Trophoblast cell (in vitro differentiated cells and primary cell): ENCODE results near the gene STXBP2.

Source experiments
- DNase-seq, 2 donors: peaks; one replicate each; pipeline ENCODE4 v3.0.0-alpha.2; 2016
- H2AFZ ChIP-seq: 2 replicates; pipeline ENCODE4 v1.6.1; 2013; ENCODE audit warnings: low read length, moderate library complexity, mild to moderate bottlenecking; ENCODE audit not compliant: insufficient read depth, poor library complexity
- H2AK5ac ChIP-seq: 2 replicates; pipeline ENCODE4 v1.6.1; 2013; ENCODE audit warnings: mild to moderate bottlenecking, low read length
- H2BK120ac ChIP-seq: 2 replicates; pipeline ENCODE4 v1.6.1; 2013; ENCODE audit warnings: low read length, mild to moderate bottlenecking, moderate library complexity; ENCODE audit not compliant: insufficient read depth, poor library complexity
- H2BK12ac ChIP-seq: 2 replicates; pipeline ENCODE4 v1.6.1; 2013; ENCODE audit warnings: mild to moderate bottlenecking, low read length, moderate library complexity
- H2BK5ac ChIP-seq: 2 replicates; pipeline ENCODE4 v1.6.1; 2013; ENCODE audit warnings: low read length, low read depth, moderate library complexity, mild to moderate bottlenecking; ENCODE audit not compliant: poor library complexity
- H3K14ac ChIP-seq: 2 replicates; pipeline ENCODE4 v1.6.1; 2013; ENCODE audit warnings: mild to moderate bottlenecking, low read length
- H3K18ac ChIP-seq: 2 replicates; pipeline ENCODE4 v1.6.1; 2013; ENCODE audit warnings: mild to moderate bottlenecking, low read length
- H3K23ac ChIP-seq: 2 replicates; pipeline ENCODE4 v1.6.1; 2013; ENCODE audit warnings: low read length
- H3K27ac ChIP-seq: 2 replicates; pipeline ENCODE4 v1.5.1; 2013; ENCODE audit warnings: low read depth, mild to moderate bottlenecking, inconsistent platforms, low read length, moderate library complexity
- H3K27me3 ChIP-seq: 2 replicates; pipeline ENCODE4 v1.6.1; 2013; ENCODE audit warnings: inconsistent platforms, mild to moderate bottlenecking, low read length, moderate library complexity; ENCODE audit not compliant: insufficient read depth
- H3K36me3 ChIP-seq, 2 experiments: 1 replicate in 1 of 2; 2 replicates in 1 of 2; pipeline ENCODE4 v1.6.1; 2013; ENCODE audit warnings: low read length in 2 of 2, mild to moderate bottlenecking in 2 of 2, moderate library complexity in 1 of 2; ENCODE audit not compliant: insufficient read depth in 2 of 2, control insufficient read depth in 1 of 2
- H3K4ac ChIP-seq: 2 replicates; pipeline ENCODE4 v1.6.1; 2013; ENCODE audit warnings: low read depth, mild to moderate bottlenecking, low read length, moderate library complexity
- H3K4me1 ChIP-seq, 2 experiments: 1 replicate in 1 of 2; 2 replicates in 1 of 2; pipeline ENCODE4 v1.6.1; 2013; ENCODE audit warnings: low read length in 2 of 2, mild to moderate bottlenecking in 2 of 2, moderate library complexity in 1 of 2; ENCODE audit not compliant: insufficient read depth in 2 of 2, control insufficient read depth in 1 of 2
- H3K4me2 ChIP-seq: 2 replicates; pipeline ENCODE4 v1.6.1; 2013; ENCODE audit warnings: inconsistent platforms, mild to moderate bottlenecking, low read length, moderate library complexity
- H3K4me3 ChIP-seq: 2 replicates; pipeline ENCODE4 v1.5.1; 2013; ENCODE audit warnings: mild to moderate bottlenecking, low read depth, low read length, inconsistent platforms
- H3K79me1 ChIP-seq: one replicate; pipeline ENCODE4 v1.6.1; 2013; ENCODE audit warnings: low read length
- H3K79me2 ChIP-seq: 2 replicates; pipeline ENCODE4 v1.6.1; 2013; ENCODE audit warnings: low read length, mild to moderate bottlenecking; ENCODE audit not compliant: control insufficient read depth, insufficient read depth, poor library complexity
- H3K9ac ChIP-seq: 2 replicates; pipeline ENCODE4 v1.6.1; 2013; ENCODE audit warnings: mild to moderate bottlenecking, low read length
- H3K9me3 ChIP-seq: 2 replicates; pipeline ENCODE4 v1.6.1; 2013; ENCODE audit warnings: low read depth, mild to moderate bottlenecking, control low read depth, inconsistent platforms, low read length; ENCODE audit not compliant: insufficient read depth
- H4K12ac ChIP-seq: 2 replicates; pipeline ENCODE4 v1.6.1; 2013; ENCODE audit warnings: low read depth, mild to moderate bottlenecking, low read length, moderate library complexity
- H4K8ac ChIP-seq: 2 replicates; pipeline ENCODE4 v1.6.1; 2013; ENCODE audit warnings: low read depth, mild to moderate bottlenecking, low read length, moderate library complexity
- H4K91ac ChIP-seq: one replicate; pipeline ENCODE4 v1.6.1; 2013; ENCODE audit warnings: low read depth, mild to moderate bottlenecking, low read length, moderate library complexity
- WGBS: extraction: QIAGEN DNeasy Blood & Tissue Kit; methylation state at CpG from one replicate; pipeline ENCODE4 v1.1.7; 2013; ENCODE audit warnings: missing lambda C conversion rate; ENCODE audit not compliant: insufficient read length, insufficient coverage; ENCODE audit errors: extremely low coverage; 5-methylcytosine and 5-hydroxymethylcytosine counted together

STXBP2 gene

GRCh38 chr19:7658219-7658686, 21.3 kb downstream of the STXBP2 start:
- Histone ChIP-seq H2BK120ac (no peak overlapping the region), H3K23ac (no peak overlapping the region), H3K9me3 (no peaks in the 10 kb centered on the region), H3K4me1 (no peaks in the 10 kb centered on the region), H3K27ac (no peak overlapping the region), H3K9ac (no peak overlapping the region), H2AK5ac (no peak overlapping the region), H4K8ac (no peak overlapping the region), H3K27me3 (no peaks in the 10 kb centered on the region), H3K4ac (no peak overlapping the region), H3K79me2 (no peaks in the 10 kb centered on the region), H3K79me1 (no peaks in the 10 kb centered on the region), H3K14ac (no peak overlapping the region), H2BK5ac (no peak overlapping the region), H2BK12ac (no peak overlapping the region), H2AFZ (no peak overlapping the region), H3K4me2 (no peak overlapping the region), H4K12ac (no peak overlapping the region), H3K4me3 (no peak overlapping the region), H3K18ac (no peak overlapping the region), H4K91ac (no peak overlapping the region), H3K36me3 (no peaks in the 10 kb centered on the region)
- DNase-seq = no peak
- no CpG with 5 or more reads among the region's 9 CpGs for WGBS

GRCh38 chr19:7661744-7662538, 25.0 kb downstream of the STXBP2 start:
- no peak overlapping the region for H2AFZ ChIP-seq
- H2BK12ac ChIP-seq = no peak overlapping the region
- H3K14ac ChIP-seq = no peak overlapping the region
- H3K4me2 ChIP-seq = no peak overlapping the region
- WGBS = no CpG with 5 or more reads among the region's 8 CpGs
- no peak overlapping the region for H3K4me3 ChIP-seq
- no peaks in the 10 kb centered on the region for H3K4me1 ChIP-seq
- no peak overlapping the region for H3K9ac ChIP-seq
- H3K4ac ChIP-seq = no peak overlapping the region
- H2BK5ac ChIP-seq = no peak overlapping the region
- H3K27me3 ChIP-seq = no peaks in the 10 kb centered on the region
- no peak overlapping the region for H3K18ac ChIP-seq
- no peak for DNase-seq
- no peak overlapping the region for H4K91ac ChIP-seq
- no peak overlapping the region for H4K12ac ChIP-seq
- H3K9me3 ChIP-seq = no peaks in the 10 kb centered on the region
- H3K27ac ChIP-seq = no peak overlapping the region
- H3K36me3 ChIP-seq = no peaks in the 10 kb centered on the region
- H2BK120ac ChIP-seq = no peak overlapping the region
- H3K79me1 ChIP-seq = no peaks in the 10 kb centered on the region
- no peaks in the 10 kb centered on the region for H3K79me2 ChIP-seq
- H4K8ac ChIP-seq = no peak overlapping the region
- H2AK5ac ChIP-seq = no peak overlapping the region
- H3K23ac ChIP-seq = no peak overlapping the region

DNA sequence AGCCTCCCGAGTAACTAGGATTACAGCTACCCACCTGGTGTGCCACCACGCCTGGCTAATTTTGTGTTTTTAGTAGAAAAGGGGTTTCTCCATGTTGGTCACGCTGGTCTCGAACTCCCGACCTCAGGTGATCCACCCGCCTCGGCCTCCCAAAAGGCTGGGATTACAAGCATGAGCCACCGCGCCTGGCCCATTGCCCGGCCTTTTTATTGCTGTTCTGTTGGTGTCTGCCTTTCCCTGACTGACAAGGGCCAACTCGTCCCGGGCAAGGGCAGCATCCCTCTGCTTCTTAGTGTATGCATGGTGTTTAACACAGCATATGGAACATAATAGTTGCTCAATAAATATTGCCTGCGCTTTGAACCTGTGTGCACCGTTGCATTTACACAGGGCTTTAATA, 25.7 kb downstream of the STXBP2 start:
- Histone ChIP-seq H3K4me1 (no peaks in the 10 kb centered on the region), H4K91ac (no peak overlapping the region), H3K18ac (no peak overlapping the region), H3K23ac (no peak overlapping the region), H3K4me2 (no peak overlapping the region), H4K12ac (no peak overlapping the region), H3K27ac (no peak overlapping the region), H3K27me3 (no peaks in the 10 kb centered on the region), H2BK12ac (no peak overlapping the region), H3K79me2 (no peaks in the 10 kb centered on the region), H3K79me1 (no peaks in the 10 kb centered on the region), H3K4ac (no peak overlapping the region), H2BK5ac (no peak overlapping the region), H2BK120ac (no peak overlapping the region), H4K8ac (no peak overlapping the region), H2AK5ac (no peak overlapping the region), H3K9me3 (no peaks in the 10 kb centered on the region), H3K9ac (no peak overlapping the region), H2AFZ (no peak overlapping the region), H3K4me3 (no peak overlapping the region), H3K14ac (no peak overlapping the region), H3K36me3 (no peaks in the 10 kb centered on the region)
- DNase-seq = no peak
- WGBS = no CpG with 5 or more reads among the region's 14 CpGs

DNA sequence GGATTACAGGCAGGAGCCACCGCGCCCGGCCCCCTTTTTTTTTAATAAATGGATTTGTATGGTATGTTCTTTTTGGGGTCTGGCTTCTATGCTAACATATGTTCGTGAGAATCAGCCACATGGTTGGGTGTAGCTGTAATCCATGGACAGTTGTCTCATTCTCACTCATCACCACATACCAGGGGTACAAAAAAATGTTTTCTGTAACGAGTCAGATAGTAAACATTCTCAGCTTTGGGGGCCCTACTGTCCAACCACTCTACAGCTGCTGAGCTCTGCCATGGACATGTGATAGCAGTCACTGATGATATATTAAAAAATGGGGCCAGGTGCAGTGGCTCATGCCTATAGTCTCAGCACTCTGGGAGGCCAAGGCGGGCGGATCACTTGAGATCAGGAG, 26.8 kb downstream of the STXBP2 start:
- no peak overlapping the region for H2BK5ac ChIP-seq
- H3K27me3 ChIP-seq = peaks cover 1% of the 10 kb centered on the region
- no peak overlapping the region for H3K4me3 ChIP-seq
- H3K36me3 ChIP-seq = no peaks in the 10 kb centered on the region
- H3K9me3 ChIP-seq = peaks cover 2% of the 10 kb centered on the region
- DNase-seq = no peak
- no peak overlapping the region for H3K18ac ChIP-seq
- no peak overlapping the region for H3K9ac ChIP-seq
- H3K4ac ChIP-seq = no peak overlapping the region
- no peak overlapping the region for H4K12ac ChIP-seq
- no peak overlapping the region for H4K91ac ChIP-seq
- no CpG with 5 or more reads among the region's 7 CpGs for WGBS
- no peak overlapping the region for H3K27ac ChIP-seq
- no peaks in the 10 kb centered on the region for H3K4me1 ChIP-seq
- H2AFZ ChIP-seq = no peak overlapping the region
- no peak overlapping the region for H2AK5ac ChIP-seq
- no peak overlapping the region for H3K14ac ChIP-seq
- H3K4me2 ChIP-seq = no peak overlapping the region
- H3K79me1 ChIP-seq = no peaks in the 10 kb centered on the region
- H2BK12ac ChIP-seq = no peak overlapping the region
- H3K23ac ChIP-seq = no peak overlapping the region
- no peak overlapping the region for H2BK120ac ChIP-seq
- H3K79me2 ChIP-seq = no peaks in the 10 kb centered on the region
- no peak overlapping the region for H4K8ac ChIP-seq
